Measurements from ENCODE around the gene COMMD9.

Gene COMMD9

GRCh38 chr11:36229091-36229705 is 60.0 kb downstream of the COMMD9 start:
- DNase-seq (ENCODE audit: low spot score) = no peak
- 0 out of 2 replicates have a peak, but pooled peaks cover 5% of the 10 kb centered on the region for H3K36me3 ChIP-seq (ENCODE audit: low read depth)
- TF ChIP-seq, protein P1, sequence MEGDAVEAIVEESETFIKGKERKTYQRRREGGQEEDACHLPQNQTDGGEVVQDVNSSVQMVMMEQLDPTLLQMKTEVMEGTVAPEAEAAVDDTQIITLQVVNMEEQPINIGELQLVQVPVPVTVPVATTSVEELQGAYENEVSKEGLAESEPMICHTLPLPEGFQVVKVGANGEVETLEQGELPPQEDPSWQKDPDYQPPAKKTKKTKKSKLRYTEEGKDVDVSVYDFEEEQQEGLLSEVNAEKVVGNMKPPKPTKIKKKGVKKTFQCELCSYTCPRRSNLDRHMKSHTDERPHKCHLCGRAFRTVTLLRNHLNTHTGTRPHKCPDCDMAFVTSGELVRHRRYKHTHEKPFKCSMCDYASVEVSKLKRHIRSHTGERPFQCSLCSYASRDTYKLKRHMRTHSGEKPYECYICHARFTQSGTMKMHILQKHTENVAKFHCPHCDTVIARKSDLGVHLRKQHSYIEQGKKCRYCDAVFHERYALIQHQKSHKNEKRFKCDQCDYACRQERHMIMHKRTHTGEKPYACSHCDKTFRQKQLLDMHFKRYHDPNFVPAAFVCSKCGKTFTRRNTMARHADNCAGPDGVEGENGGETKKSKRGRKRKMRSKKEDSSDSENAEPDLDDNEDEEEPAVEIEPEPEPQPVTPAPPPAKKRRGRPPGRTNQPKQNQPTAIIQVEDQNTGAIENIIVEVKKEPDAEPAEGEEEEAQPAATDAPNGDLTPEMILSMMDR (IDR thresholded peaks at IDR 0.05; ENCODE audit: poor library complexity, severe bottlenecking) = no peak
- no peaks in the 10 kb centered on the region for H3K27me3 ChIP-seq (ENCODE audit: insufficient read depth, poor library complexity, severe bottlenecking)
- no peaks in the 10 kb centered on the region for H3K4me1 ChIP-seq (ENCODE audit: insufficient read depth, poor library complexity, severe bottlenecking)
- H3K4me3 ChIP-seq (ENCODE audit: severe bottlenecking) = no peak overlapping the region
- H3K9me3 ChIP-seq (ENCODE audit: severe bottlenecking) = no peaks in the 10 kb centered on the region
- H3K27ac ChIP-seq (ENCODE audit: poor library complexity, severe bottlenecking) = no peak overlapping the region
- ATAC-seq (ENCODE audit: low read depth) = no peak

DNA sequence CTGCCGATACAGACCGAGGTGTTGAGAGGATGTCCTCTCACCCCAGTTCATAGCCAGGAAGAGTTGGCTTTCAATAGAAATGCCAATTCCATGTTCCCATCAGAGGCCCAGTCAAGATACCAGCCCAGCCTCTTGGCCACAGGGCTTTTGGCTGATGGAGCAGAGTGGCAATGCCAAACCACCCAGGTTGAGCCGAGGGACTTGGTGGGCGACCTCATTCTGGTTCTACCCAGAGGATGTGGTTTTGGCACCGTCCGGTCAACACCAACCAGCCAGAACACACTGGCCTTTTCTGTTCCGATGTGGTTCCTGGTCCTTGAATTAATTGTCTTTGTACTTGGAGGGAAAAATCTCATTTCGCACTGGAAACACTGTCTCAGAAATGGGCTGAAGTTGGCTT is 60.5 kb downstream of the COMMD9 start:
- TF ChIP-seq, protein P1 (IDR thresholded peaks at IDR 0.05; ENCODE audit: poor library complexity, severe bottlenecking) = no peak
- 0 out of 2 replicates have a peak, but pooled peaks cover 5% of the 10 kb centered on the region for H3K36me3 ChIP-seq (ENCODE audit: low read depth)
- ATAC-seq (ENCODE audit: low read depth) = no peak
- no peaks in the 10 kb centered on the region for H3K4me1 ChIP-seq (ENCODE audit: insufficient read depth, poor library complexity, severe bottlenecking)
- H3K4me3 ChIP-seq (ENCODE audit: severe bottlenecking) = no peak overlapping the region
- H3K27me3 ChIP-seq (ENCODE audit: insufficient read depth, poor library complexity, severe bottlenecking) = no peaks in the 10 kb centered on the region
- no peaks in the 10 kb centered on the region for H3K9me3 ChIP-seq (ENCODE audit: severe bottlenecking)
- no peak for DNase-seq (ENCODE audit: low spot score)
- no peak overlapping the region for H3K27ac ChIP-seq (ENCODE audit: poor library complexity, severe bottlenecking)

DNA sequence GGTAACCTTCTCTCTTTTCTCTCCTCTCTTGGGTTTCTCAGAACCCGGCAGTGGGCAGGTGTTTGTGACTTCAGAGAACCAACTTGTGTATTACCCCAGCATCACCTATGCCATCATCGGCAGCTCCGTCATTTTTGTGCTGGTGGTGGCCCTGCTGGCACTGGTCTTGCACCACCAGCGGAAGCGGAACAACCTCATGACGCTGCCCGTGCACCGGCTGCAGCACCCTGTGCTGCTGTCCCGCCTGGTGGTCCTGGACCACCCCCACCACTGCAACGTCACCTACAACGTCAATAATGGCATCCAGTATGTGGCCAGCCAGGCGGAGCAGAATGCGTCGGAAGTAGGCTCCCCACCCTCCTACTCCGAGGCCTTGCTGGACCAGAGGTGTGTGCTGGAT is 62.2 kb downstream of the COMMD9 start:
- Histone ChIP-seq H3K4me1 (ENCODE audit: insufficient read depth, poor library complexity, severe bottlenecking) (no peaks in the 10 kb centered on the region), H3K9me3 (ENCODE audit: severe bottlenecking) (no peaks in the 10 kb centered on the region), H3K27me3 (ENCODE audit: insufficient read depth, poor library complexity, severe bottlenecking) (no peaks in the 10 kb centered on the region), H3K4me3 (ENCODE audit: severe bottlenecking) (no peak overlapping the region), H3K27ac (ENCODE audit: poor library complexity, severe bottlenecking) (no peak overlapping the region), H3K36me3 (ENCODE audit: low read depth) (0 out of 2 replicates have a peak, but pooled peaks cover 5% of the 10 kb centered on the region)
- TF ChIP-seq, protein P1 (IDR thresholded peaks at IDR 0.05; ENCODE audit: poor library complexity, severe bottlenecking) = no peak
- DNase-seq (ENCODE audit: low spot score) (no peak), ATAC-seq (ENCODE audit: low read depth) (no peak)

- no peak overlapping the region for H3K27ac ChIP-seq (ENCODE audit: poor library complexity, severe bottlenecking)
- TF ChIP-seq, protein P1 (IDR thresholded peaks at IDR 0.05; ENCODE audit: poor library complexity, severe bottlenecking) = no peak
- ATAC-seq (ENCODE audit: low read depth) (no peak), DNase-seq (ENCODE audit: low spot score) (no peak)
- H3K27me3 ChIP-seq (ENCODE audit: insufficient read depth, poor library complexity, severe bottlenecking) = no peaks in the 10 kb centered on the region
- H3K36me3 ChIP-seq (ENCODE audit: low read depth) = 0 out of 2 replicates have a peak, but pooled peaks cover 5% of the 10 kb centered on the region
- H3K9me3 ChIP-seq (ENCODE audit: severe bottlenecking) = peaks cover 2% of the 10 kb centered on the region
- H3K4me1 ChIP-seq (ENCODE audit: insufficient read depth, poor library complexity, severe bottlenecking) = no peaks in the 10 kb centered on the region
- H3K4me3 ChIP-seq (ENCODE audit: severe bottlenecking) = no peak overlapping the region
Measured at GRCh38 chr11:36224209-36224882, 64.9 kb downstream of the COMMD9 start.
